ENCODE measurements around the gene ATP2C2.

ATP2C2 gene, protein sequence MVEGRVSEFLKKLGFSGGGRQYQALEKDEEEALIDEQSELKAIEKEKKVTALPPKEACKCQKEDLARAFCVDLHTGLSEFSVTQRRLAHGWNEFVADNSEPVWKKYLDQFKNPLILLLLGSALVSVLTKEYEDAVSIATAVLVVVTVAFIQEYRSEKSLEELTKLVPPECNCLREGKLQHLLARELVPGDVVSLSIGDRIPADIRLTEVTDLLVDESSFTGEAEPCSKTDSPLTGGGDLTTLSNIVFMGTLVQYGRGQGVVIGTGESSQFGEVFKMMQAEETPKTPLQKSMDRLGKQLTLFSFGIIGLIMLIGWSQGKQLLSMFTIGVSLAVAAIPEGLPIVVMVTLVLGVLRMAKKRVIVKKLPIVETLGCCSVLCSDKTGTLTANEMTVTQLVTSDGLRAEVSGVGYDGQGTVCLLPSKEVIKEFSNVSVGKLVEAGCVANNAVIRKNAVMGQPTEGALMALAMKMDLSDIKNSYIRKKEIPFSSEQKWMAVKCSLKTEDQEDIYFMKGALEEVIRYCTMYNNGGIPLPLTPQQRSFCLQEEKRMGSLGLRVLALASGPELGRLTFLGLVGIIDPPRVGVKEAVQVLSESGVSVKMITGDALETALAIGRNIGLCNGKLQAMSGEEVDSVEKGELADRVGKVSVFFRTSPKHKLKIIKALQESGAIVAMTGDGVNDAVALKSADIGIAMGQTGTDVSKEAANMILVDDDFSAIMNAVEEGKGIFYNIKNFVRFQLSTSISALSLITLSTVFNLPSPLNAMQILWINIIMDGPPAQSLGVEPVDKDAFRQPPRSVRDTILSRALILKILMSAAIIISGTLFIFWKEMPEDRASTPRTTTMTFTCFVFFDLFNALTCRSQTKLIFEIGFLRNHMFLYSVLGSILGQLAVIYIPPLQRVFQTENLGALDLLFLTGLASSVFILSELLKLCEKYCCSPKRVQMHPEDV

DNA sequence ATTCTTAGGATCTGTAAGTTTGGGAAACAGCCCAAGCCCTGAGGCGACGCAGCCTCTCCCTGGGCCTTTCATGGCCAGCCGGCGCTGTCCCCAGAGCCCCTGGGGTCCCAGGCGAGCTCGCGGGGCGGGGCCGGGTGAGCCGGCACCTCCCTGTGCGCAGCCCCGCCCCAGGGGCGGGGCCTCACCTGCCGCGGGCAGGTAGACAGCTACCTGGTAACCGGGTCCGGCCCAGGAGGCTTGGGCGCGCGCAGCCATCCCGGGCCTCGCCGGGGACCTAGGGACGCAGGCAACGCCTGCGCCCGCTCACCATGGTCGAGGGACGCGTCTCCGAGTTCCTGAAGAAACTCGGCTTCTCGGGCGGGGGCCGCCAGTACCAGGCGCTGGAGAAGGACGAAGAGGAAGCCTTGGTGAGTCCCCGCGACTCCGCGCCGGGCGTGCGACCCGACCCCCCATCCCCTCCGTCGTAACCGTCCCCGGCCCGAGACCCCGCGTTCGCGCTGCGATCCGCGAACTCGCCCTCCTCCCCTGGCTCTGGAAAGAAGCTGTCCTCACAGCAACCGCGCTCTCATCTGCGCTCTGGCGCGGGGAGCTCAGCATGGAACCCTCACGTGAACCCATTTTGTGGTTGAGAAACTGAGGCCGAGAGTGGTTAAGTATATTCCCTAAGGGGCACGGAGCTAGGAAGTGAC, at the start of gene ATP2C2:
TSS of gene ATP2C2 (plus strand) at position 231 of the 689 bp plus-strand sequence. CDS start at position 309, 78 bp downstream.
- Mint-ChIP-seq H3K27ac (no peak within 1 kb of the TSS), H3K36me3 (ENCODE audit: low read depth) (no peaks in the 10 kb centered on the region), H3K9me3 (no peaks in the 10 kb centered on the region), H3K4me1 (peaks cover 6% of the 10 kb centered on the region), H3K27me3 (peaks cover 60% of the 10 kb centered on the region), H3K4me3 (no peak within 1 kb of the TSS)
- no peak for ATAC-seq
- DNase-seq: no peak

DNA sequence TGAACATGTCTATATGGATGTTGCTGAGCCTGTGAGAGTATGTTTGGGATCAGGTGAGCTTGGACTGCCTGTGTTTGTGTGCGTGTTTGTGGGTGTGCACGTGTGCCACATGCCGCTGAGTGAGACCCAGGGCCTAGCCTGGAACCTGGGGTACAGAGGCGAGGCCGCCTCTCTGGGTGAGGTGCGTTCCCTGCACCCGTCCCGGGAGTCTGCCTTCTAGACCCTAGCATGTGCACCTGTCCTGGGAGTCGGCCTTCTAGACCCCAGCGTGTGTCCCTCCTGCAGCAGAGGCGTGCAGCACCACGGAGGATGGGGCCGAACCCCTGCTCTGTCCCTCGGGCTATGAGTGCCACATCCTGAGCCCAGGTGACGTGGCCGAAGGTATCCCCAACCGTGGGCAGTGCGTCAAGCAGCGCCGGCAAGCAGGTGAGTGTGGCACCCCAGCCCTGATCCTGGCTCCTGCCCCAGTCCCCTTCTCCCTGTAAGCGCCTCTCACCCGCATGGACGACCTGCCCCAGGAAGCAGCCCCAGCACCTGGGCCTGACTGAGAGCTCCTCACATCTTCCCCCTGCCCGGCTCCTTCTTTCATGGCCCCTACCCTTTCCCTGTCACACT, 49.1 kb upstream of the ATP2C2 start:
- H3K27me3 Mint-ChIP-seq: peaks cover 2% of the 10 kb centered on the region
- no peaks in the 10 kb centered on the region for H3K9me3 Mint-ChIP-seq
- DNase-seq: no peak
- H3K36me3 Mint-ChIP-seq (ENCODE audit: low read depth): no peaks in the 10 kb centered on the region
- ATAC-seq: no peak
- no peak overlapping the region for H3K27ac Mint-ChIP-seq
- H3K4me3 Mint-ChIP-seq: no peak overlapping the region
- H3K4me1 Mint-ChIP-seq: no peaks in the 10 kb centered on the region

- ATAC-seq (no peak), DNase-seq (no peak)
- peaks cover 2% of the 10 kb centered on the region for H3K27me3 Mint-ChIP-seq
- H3K36me3 Mint-ChIP-seq (ENCODE audit: low read depth): no peaks in the 10 kb centered on the region
- no peak overlapping the region for H3K27ac Mint-ChIP-seq
- H3K4me1 Mint-ChIP-seq: no peaks in the 10 kb centered on the region
- H3K4me3 Mint-ChIP-seq: no peak overlapping the region
- no peaks in the 10 kb centered on the region for H3K9me3 Mint-ChIP-seq
These were observed 47.8 kb upstream of the ATP2C2 start for GRCh38 chr16:84320511-84320910.

DNA sequence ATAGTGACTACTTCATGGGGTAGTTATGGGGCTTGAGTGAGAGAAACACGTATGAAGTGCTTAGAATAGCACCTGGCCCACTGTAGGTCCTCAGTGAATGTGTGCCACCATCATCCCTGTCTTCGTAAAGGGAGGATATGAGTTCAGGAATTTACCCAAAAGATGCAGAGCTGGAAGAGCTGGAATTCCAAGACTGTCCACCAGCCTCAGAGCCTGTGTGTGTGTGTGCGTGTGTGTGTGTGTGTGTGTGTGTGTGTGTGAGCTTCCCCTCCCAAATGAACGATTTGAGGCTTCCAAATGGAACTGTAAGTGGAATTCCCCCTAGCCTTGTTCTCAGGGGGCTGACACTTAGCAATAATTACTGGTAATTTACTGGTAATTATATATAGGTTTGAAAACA, 46.4 kb upstream of the ATP2C2 start:
- DNase-seq (no peak), ATAC-seq (no peak)
- peaks cover 2% of the 10 kb centered on the region for H3K27me3 Mint-ChIP-seq
- H3K9me3 Mint-ChIP-seq: no peaks in the 10 kb centered on the region
- H3K4me3 Mint-ChIP-seq: no peak overlapping the region
- no peaks in the 10 kb centered on the region for H3K36me3 Mint-ChIP-seq (ENCODE audit: low read depth)
- no peaks in the 10 kb centered on the region for H3K4me1 Mint-ChIP-seq
- no peak overlapping the region for H3K27ac Mint-ChIP-seq

GRCh38 chr16:84322749-84323148, 45.6 kb upstream of the ATP2C2 start:
- ATAC-seq: no peak
- Mint-ChIP-seq H3K9me3 (no peaks in the 10 kb centered on the region), H3K27ac (no peak overlapping the region), H3K4me3 (no peak overlapping the region), H3K27me3 (peaks cover 2% of the 10 kb centered on the region), H3K4me1 (no peaks in the 10 kb centered on the region), H3K36me3 (ENCODE audit: low read depth) (no peaks in the 10 kb centered on the region)
- DNase-seq: no peak

DNA sequence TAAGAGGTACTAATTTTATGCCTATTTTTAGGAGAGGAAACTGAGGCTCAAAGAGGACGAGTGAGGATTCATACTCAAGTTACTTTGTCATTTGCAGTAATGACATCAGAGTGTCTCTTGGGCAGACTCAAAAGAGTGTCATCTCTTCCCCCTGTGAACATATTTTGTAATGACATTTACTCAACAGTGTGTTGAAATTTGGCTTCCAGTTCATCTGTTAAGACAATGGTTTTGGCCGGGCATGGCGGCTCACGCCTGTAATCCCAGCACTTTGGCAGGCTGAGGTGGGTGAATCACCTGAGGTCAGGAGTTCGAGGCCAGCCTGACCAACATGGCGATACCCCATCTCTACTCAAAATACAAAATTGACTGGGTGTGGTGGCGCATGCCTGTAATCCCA, 44.7 kb upstream of the ATP2C2 start:
- H3K27me3 Mint-ChIP-seq: peaks cover 2% of the 10 kb centered on the region
- H3K36me3 Mint-ChIP-seq (ENCODE audit: low read depth): no peaks in the 10 kb centered on the region
- H3K27ac Mint-ChIP-seq: no peak overlapping the region
- H3K4me3 Mint-ChIP-seq: no peak overlapping the region
- no peaks in the 10 kb centered on the region for H3K4me1 Mint-ChIP-seq
- no peaks in the 10 kb centered on the region for H3K9me3 Mint-ChIP-seq
- ATAC-seq (no peak), DNase-seq (no peak)

DNA sequence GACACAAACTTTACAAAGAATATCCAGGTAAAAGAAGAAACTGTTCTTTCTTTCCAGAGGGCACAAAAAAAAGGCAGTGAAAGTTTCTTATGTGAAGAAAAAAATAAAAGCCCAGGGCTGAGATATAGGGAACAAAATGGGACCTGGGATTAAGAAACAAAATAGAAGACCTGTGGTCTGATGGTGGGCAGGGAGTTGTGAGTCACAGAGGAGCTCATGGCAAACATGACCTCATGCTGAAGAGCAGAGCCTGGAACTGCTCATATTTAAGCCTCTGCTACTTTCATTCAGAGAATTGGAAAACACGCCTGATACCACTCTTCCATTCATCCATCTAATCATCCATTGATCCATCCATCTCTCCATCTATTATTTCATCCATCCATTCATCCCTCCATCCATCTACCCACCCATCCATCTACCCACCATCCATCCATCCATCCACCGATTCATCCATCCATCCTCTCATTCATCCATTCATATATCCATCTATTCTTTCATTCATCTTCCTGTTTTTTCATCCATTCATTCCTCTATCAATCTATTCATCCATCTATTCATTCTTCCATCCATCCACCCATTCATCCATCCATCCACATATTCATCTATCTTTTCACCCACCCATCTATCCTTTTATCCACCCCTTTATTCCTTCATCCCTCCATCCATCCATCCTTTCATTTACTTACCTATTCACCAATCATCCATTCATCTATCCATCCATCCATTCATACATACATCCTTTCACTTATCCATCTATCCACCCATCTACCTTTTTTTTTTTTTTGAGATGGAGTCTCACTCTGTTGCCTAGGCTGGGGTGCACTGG, 43.7 kb upstream of the ATP2C2 start:
- no peak overlapping the region for H3K27ac Mint-ChIP-seq
- H3K4me3 Mint-ChIP-seq: no peak overlapping the region
- no peaks in the 10 kb centered on the region for H3K9me3 Mint-ChIP-seq
- peaks cover 2% of the 10 kb centered on the region for H3K27me3 Mint-ChIP-seq
- H3K36me3 Mint-ChIP-seq (ENCODE audit: low read depth): no peaks in the 10 kb centered on the region
- no peaks in the 10 kb centered on the region for H3K4me1 Mint-ChIP-seq
- ATAC-seq: peak; percentile 57
- no peak for DNase-seq

GRCh38 chr16:84326545-84326944, 41.8 kb upstream of the ATP2C2 start:
- no peaks in the 10 kb centered on the region for H3K4me1 Mint-ChIP-seq
- no peak overlapping the region for H3K4me3 Mint-ChIP-seq
- H3K9me3 Mint-ChIP-seq: no peaks in the 10 kb centered on the region
- no peak overlapping the region for H3K27ac Mint-ChIP-seq
- ATAC-seq: no peak
- H3K27me3 Mint-ChIP-seq: peaks cover 2% of the 10 kb centered on the region
- H3K36me3 Mint-ChIP-seq (ENCODE audit: low read depth): no peaks in the 10 kb centered on the region
- no peak for DNase-seq

DNA sequence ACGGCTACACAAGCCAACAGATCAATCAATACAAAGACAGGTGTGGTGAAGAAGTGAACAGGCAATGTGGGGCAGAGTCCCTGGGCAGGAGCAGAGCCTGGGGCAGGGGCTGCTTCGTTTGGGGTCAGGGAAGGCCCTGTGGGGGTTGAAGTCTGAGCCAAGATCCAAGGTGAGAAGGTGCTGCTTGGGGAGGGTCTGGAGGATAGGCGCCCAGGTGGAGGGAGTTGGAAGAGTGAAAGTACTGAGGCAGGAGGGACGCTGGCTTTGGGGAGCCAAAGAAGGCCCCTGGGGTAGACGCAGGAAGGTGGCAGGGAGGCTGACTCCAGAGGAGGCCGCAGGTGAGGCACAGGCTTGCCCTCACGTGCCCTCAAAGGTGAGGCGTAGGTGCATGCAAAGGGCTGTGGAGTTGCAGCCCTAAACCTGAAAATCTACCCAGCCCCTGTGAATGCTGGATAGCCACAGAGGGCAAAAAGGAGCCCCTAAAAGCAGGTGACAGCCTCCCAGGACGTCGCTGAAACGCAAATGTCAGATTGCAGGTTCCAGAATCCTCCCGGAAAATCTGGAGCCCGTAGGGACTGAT, 40.3 kb upstream of the ATP2C2 start:
- no peaks in the 10 kb centered on the region for H3K9me3 Mint-ChIP-seq

DNA sequence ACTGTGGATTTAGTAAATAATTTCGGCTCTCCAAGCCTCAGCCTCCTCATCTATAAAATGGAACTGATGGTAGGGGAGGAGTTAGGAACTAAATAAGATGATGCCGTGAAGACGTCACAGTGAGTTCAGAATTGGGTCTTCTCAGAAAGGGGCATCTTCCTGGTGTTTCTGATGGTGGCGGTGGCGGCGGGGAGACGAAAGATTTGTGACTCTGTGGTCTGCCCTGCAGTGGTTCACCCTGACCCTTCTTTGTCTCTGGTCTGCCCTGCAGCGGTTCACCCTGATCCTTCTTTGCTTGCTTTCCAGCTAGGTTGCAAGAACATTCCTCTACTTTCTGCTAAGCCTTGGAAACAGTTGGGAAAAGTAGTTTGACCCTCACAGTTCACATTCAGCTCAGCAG, 39.3 kb upstream of the ATP2C2 start:
- H3K27me3 Mint-ChIP-seq: no peaks in the 10 kb centered on the region

More for the DNA sequence above, 40.3 kb upstream of the ATP2C2 start:
- H3K27me3 Mint-ChIP-seq: no peaks in the 10 kb centered on the region
- H3K4me1 Mint-ChIP-seq: peaks cover 2% of the 10 kb centered on the region
- DNase-seq (no peak), ATAC-seq (no peak)
- no peak overlapping the region for H3K4me3 Mint-ChIP-seq
- H3K36me3 Mint-ChIP-seq (ENCODE audit: low read depth): no peaks in the 10 kb centered on the region
- no peak overlapping the region for H3K27ac Mint-ChIP-seq

DNA sequence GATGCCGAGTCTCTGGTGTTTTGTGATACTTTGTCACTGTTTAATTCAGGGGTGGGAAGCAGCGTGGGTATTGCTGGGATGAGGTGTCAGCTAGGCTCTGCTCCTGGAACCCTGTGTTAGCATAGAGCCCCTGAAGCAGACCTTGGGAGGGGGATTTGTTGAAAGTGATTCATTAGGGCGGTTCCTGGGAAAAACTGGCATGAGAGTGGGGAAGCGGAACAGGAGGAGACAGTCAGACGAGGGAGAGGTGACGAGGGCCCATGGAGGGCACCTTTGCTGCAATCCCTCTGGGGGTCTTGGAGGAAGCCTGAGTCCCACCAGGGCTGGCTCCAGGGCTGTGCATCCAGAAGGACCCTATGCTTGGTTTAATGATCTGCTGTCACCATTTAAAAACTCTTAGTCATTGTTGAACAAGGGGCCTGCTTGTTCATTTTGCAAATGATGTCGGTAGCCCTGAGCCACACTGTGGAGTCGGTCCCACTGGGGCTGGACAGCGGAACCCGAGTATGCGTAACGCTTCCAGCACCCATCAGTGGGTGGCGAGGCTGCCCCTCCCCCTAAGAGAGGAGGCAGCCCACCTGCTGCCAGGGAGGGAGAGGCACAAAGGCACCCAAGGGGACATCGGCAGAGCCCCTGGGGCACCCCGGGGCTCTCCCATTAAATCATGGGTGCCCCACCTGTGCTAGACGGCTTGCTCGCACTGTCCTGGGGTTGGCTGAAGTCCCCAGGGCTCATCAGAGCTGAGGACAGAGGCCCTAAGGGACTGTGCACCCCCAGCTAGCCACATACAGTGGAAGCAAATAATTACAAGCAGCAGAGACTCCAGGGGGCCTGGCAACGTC, 38.3 kb upstream of the ATP2C2 start:
- no peaks in the 10 kb centered on the region for H3K36me3 Mint-ChIP-seq (ENCODE audit: low read depth)
- DNase-seq: no peak
- no peak for ATAC-seq
- no peaks in the 10 kb centered on the region for H3K9me3 Mint-ChIP-seq
- H3K4me1 Mint-ChIP-seq: peaks cover 2% of the 10 kb centered on the region
- H3K27ac Mint-ChIP-seq: no peak overlapping the region
- no peaks in the 10 kb centered on the region for H3K27me3 Mint-ChIP-seq
- H3K4me3 Mint-ChIP-seq: no peak overlapping the region

More for the DNA sequence above, 39.3 kb upstream of the ATP2C2 start:
- H3K36me3 Mint-ChIP-seq (ENCODE audit: low read depth): no peaks in the 10 kb centered on the region
- no peak overlapping the region for H3K27ac Mint-ChIP-seq
- ATAC-seq (no peak), DNase-seq (no peak)
- no peaks in the 10 kb centered on the region for H3K9me3 Mint-ChIP-seq
- no peak overlapping the region for H3K4me3 Mint-ChIP-seq
- H3K4me1 Mint-ChIP-seq: peaks cover 2% of the 10 kb centered on the region

- no peak overlapping the region for H3K27ac Mint-ChIP-seq
- H3K27me3 Mint-ChIP-seq: no peaks in the 10 kb centered on the region
- no peaks in the 10 kb centered on the region for H3K36me3 Mint-ChIP-seq (ENCODE audit: low read depth)
- DNase-seq (no peak), ATAC-seq (no peak)
- H3K4me3 Mint-ChIP-seq: no peak overlapping the region
- H3K9me3 Mint-ChIP-seq: peaks cover 2% of the 10 kb centered on the region
- peaks cover 2% of the 10 kb centered on the region for H3K4me1 Mint-ChIP-seq
These were observed 37.7 kb upstream of the ATP2C2 start for GRCh38 chr16:84330685-84331050.
